CD4-positive, alpha-beta T cell (primary cell): Measurements from ENCODE around the gene NCF2. TPM values are rescaled to one million over a fixed set of nuclear protein-coding genes. Genes with fewer than 3 reads are reported as not detected.

Experiments used
- ATAC-seq: fragments of 200-7000 bp; cut with Tn5 transposase; one replicate; pipeline ENCODE4 v1.10.0; 2022; ENCODE audit warnings: mild to moderate bottlenecking; ENCODE audit not compliant: poor library complexity
- CTCF ChIA-PET: fragments of 350-600 bp; sonication (Branson Sonifier 250); formaldehyde crosslinking; loops from one replicate; lab custom pipeline; 2021; ENCODE audit warnings: antibody characterized with exemption, inconsistent platforms; lab: Charles Lee
- POLR2A ChIA-PET: fragments of 350-600 bp; sonication (Branson Sonifier 250); formaldehyde crosslinking; loops from one replicate; lab custom pipeline; 2021; ENCODE audit warnings: antibody characterized with exemption, inconsistent platforms; lab: Charles Lee
- DNase-seq, 14 experiments: peaks; one replicate each; pipeline ENCODE4 v3.0.0-alpha.2; 2013 to 2020; ENCODE audit warnings: mixed read lengths in 2 of 14
- H3K27ac ChIP-seq, 2 donors: one replicate each; pipeline versions ENCODE4 v1.5.1 to v1.7.0; 2013; ENCODE audit warnings: low read length in 2 of 2, low read depth in 1 of 2, mild to moderate bottlenecking in 1 of 2
- H3K27me3 ChIP-seq, 2 experiments: 1 replicate in 1 of 2; 2 replicates in 1 of 2; pipeline versions ENCODE4 v1.6.1 to v1.7.0; 2013; ENCODE audit warnings: low read length in 2 of 2, control low read depth in 1 of 2, mild to moderate bottlenecking in 1 of 2, moderate library complexity in 1 of 2; ENCODE audit not compliant: insufficient read depth in 2 of 2, control insufficient read depth in 1 of 2
- H3K36me3 ChIP-seq: one replicate; pipeline ENCODE4 v1.6.1; 2013; ENCODE audit warnings: low read length, control low read depth; ENCODE audit not compliant: insufficient read depth
- H3K4me1 ChIP-seq: one replicate; pipeline ENCODE4 v1.6.1; 2013; ENCODE audit warnings: low read length, control low read depth; ENCODE audit not compliant: insufficient read depth
- H3K4me3 ChIP-seq: one replicate; pipeline ENCODE4 v1.5.1; 2013; ENCODE audit warnings: mild to moderate bottlenecking, low read length, moderate library complexity
- H3K9me3 ChIP-seq, 2 experiments: 1 replicate in 1 of 2; 2 replicates in 1 of 2; pipeline versions ENCODE4 v1.6.1 to v1.7.0; 2013; ENCODE audit warnings: low read length in 2 of 2, mild to moderate bottlenecking in 2 of 2, control low read depth in 1 of 2, moderate library complexity in 1 of 2; ENCODE audit not compliant: control insufficient read depth in 1 of 2, insufficient read depth in 1 of 2
- H3K27ac Mint-ChIP-seq: one replicate; pipeline ENCODE4 v1.8.0; 2020; ENCODE audit warnings: mixed read lengths
- H3K27me3 Mint-ChIP-seq: one replicate; pipeline ENCODE4 v1.8.0; 2021; ENCODE audit warnings: mixed read lengths
- H3K36me3 Mint-ChIP-seq: one replicate; pipeline ENCODE4 v1.8.0; 2021; ENCODE audit warnings: low read depth, mixed read lengths
- H3K4me1 Mint-ChIP-seq: one replicate; pipeline ENCODE4 v1.8.0; 2021; ENCODE audit warnings: low read depth, mixed read lengths
- H3K4me3 Mint-ChIP-seq: one replicate; pipeline ENCODE4 v1.8.0; 2020; ENCODE audit warnings: mild to moderate bottlenecking, mixed read lengths
- H3K9me3 Mint-ChIP-seq: one replicate; pipeline ENCODE4 v1.8.0; 2020; ENCODE audit warnings: mixed read lengths
- CTCF ChIP-seq: fragments of 200-600 bp; IDR thresholded peaks from one replicate; pipeline ENCODE4 v1.8.0; 2022; ENCODE audit warnings: antibody characterized with exemption, mild to moderate bottlenecking
- intact Hi-C, 2 experiments: fragments of 100-400 bp; cut with DNase I in 1 of 2; cut with micrococcal nuclease in 1 of 2; formaldehyde crosslinking; loops; one replicate each; pipeline versions ENCODE4 v1.15.1 to v1.9.0; 2023 to 2025; cut with DNase I, micrococcal nuclease
- total RNA-seq, 174 experiments: library from RNA in 2 of 174; stranded (reverse) in 2 of 174; gene quantifications; one replicate each; pipeline ENCODE4 v1.2.3 and lab custom pipeline; 2021 to 2026

NCF2 gene
- total RNA-seq, 2 experiments from 2014 or later = 2.9 to 3.1 TPM

GRCh38 chr1:183550915-183551314, 39.3 kb downstream of the NCF2 start:
- Histone ChIP-seq H3K4me1 (no peaks in the 10 kb centered on the region), H3K9me3 (no peaks in the 10 kb centered on the region), H3K36me3 (peaks cover 80% of the 10 kb centered on the region), H3K27me3 (no peaks in the 10 kb centered on the region), H3K4me3 (no peak overlapping the region), H3K27ac (no peak overlapping the region)
- ChIA-PET POLR2A (no interaction called here), CTCF (interaction anchor here (1.1 kb wide), 1 partner anchor 12 kb away, joined by 3 read pairs; no protein-coding TSS in a partner anchor)
- TF ChIP-seq CTCF = no peak
- intact Hi-C loops = no loop called here
- DNase-seq (no peak), ATAC-seq (no peak)
- Mint-ChIP-seq H3K4me1 (no peaks in the 10 kb centered on the region), H3K27ac (peak overlapping the region; percentile 2), H3K9me3 (no peaks in the 10 kb centered on the region), H3K36me3 (peaks cover 95% of the 10 kb centered on the region), H3K27me3 (no peaks in the 10 kb centered on the region), H3K4me3 (no peak overlapping the region)

GRCh38 chr1:183548116-183548515, 42.1 kb downstream of the NCF2 start:
- Histone ChIP-seq H3K9me3 (no peaks in the 10 kb centered on the region), H3K4me1 (no peaks in the 10 kb centered on the region), H3K27ac (no peak overlapping the region), H3K36me3 (peaks cover 95% of the 10 kb centered on the region), H3K27me3 (no peaks in the 10 kb centered on the region), H3K4me3 (no peak overlapping the region)
- DNase-seq = no peak
- Mint-ChIP-seq H3K27ac (no peak overlapping the region), H3K36me3 (peaks cover 98% of the 10 kb centered on the region), H3K4me3 (no peak overlapping the region), H3K27me3 (no peaks in the 10 kb centered on the region), H3K4me1 (peaks cover 6% of the 10 kb centered on the region), H3K9me3 (no peaks in the 10 kb centered on the region)
- ChIA-PET POLR2A (no interaction called here), CTCF (interaction anchor here (1.3 kb wide), 1 partner anchor 26 kb away, joined by 3 read pairs; no protein-coding TSS in a partner anchor)
- TF ChIP-seq CTCF = no peak
- intact Hi-C loops = loop anchor here (5.0 to 10.0 kb wide), 3 partner anchors 77 to 266 kb away; no protein-coding TSS in a partner anchor
- ATAC-seq = no peak

GRCh38 chr1:183546427-183546826, 43.8 kb downstream of the NCF2 start:
- DNase-seq = no peak
- ChIA-PET POLR2A (no interaction called here), CTCF (no interaction called here)
- Histone ChIP-seq H3K36me3 (peaks cover 92% of the 10 kb centered on the region), H3K4me1 (no peaks in the 10 kb centered on the region), H3K27me3 (no peaks in the 10 kb centered on the region), H3K9me3 (no peaks in the 10 kb centered on the region), H3K27ac (no peak overlapping the region), H3K4me3 (no peak overlapping the region)
- ATAC-seq = no peak
- Mint-ChIP-seq H3K27ac (no peak overlapping the region), H3K36me3 (peaks cover 93% of the 10 kb centered on the region), H3K27me3 (no peaks in the 10 kb centered on the region), H3K4me1 (peaks cover 6% of the 10 kb centered on the region), H3K9me3 (no peaks in the 10 kb centered on the region), H3K4me3 (no peak overlapping the region)
- TF ChIP-seq CTCF = no peak
- intact Hi-C loops = loop anchor here (5.0 to 10.0 kb wide), 3 partner anchors 78 to 264 kb away; no protein-coding TSS in a partner anchor
